Colonic mucosa (tissue), 4 donors: ENCODE results near the gene ACTL7B. TPM values are rescaled to one million over a fixed set of nuclear protein-coding genes. Genes with fewer than 3 reads are reported as not detected.
"Not testable (repeated sequence)": the region's sequence is repeated elsewhere in the genome, so short reads cannot be mapped to it uniquely, and the experiment has no call there.

ENCODE experiments used
- DNase-seq: peaks from one replicate; pipeline ENCODE4 v3.0.0-alpha.2; 2020
- H3K27ac ChIP-seq: fragments of 200-600 bp; one replicate; pipeline ENCODE4 v1.8.0; 2021
- H3K27me3 ChIP-seq: fragments of 200-600 bp; one replicate; pipeline ENCODE4 v1.8.0; 2021
- H3K36me3 ChIP-seq: fragments of 200-600 bp; one replicate; pipeline ENCODE4 v1.8.0; 2021
- H3K4me1 ChIP-seq: fragments of 200-600 bp; one replicate; pipeline ENCODE4 v1.8.0; 2021; ENCODE audit warnings: mild to moderate bottlenecking
- H3K4me3 ChIP-seq: fragments of 200-600 bp; one replicate; pipeline ENCODE4 v1.8.0; 2021
- H3K9ac ChIP-seq, 2 donors: one replicate each; pipeline ENCODE4 v1.7.0; 2013; ENCODE audit warnings: control low read depth in 2 of 2, low read depth in 2 of 2, low read length in 2 of 2
- H3K9me3 ChIP-seq: fragments of 200-600 bp; one replicate; pipeline ENCODE4 v1.8.0; 2021
- intact Hi-C: fragments of 100-400 bp; cut with DNase I; formaldehyde crosslinking; loops from one replicate; pipeline ENCODE4 v1.14.1; 2022
- total RNA-seq, 2 donors: library from RNA; stranded (reverse); fragmentation: NEBNext Ultra II Directional in 1 of 2; extraction: Animal tissue kit (Norgen Biotek cat#: 25700) in 1 of 2; gene quantifications; one replicate each; pipeline ENCODE4 v1.2.1, GENCODE V29; 2021
- TF ChIP-seq, protein P1 (sequence below): fragments of 200-600 bp; IDR thresholded peaks from one replicate; pipeline ENCODE4 v1.8.0; 2022; ENCODE audit warnings: antibody characterized with exemption, mild to moderate bottlenecking
- donor health status: healthy.
- donor health status: DM: no; HTN: no; CAD: no.
- donor health status: DM: no; HTN: no; CAD: no.

The ACTL7B gene
- total RNA-seq, 2 donors from 2014 or later: not detected

- intact Hi-C loops: no loop called here
- no peaks in the 10 kb centered on the region for H3K4me1 ChIP-seq
- TF ChIP-seq, protein P1, sequence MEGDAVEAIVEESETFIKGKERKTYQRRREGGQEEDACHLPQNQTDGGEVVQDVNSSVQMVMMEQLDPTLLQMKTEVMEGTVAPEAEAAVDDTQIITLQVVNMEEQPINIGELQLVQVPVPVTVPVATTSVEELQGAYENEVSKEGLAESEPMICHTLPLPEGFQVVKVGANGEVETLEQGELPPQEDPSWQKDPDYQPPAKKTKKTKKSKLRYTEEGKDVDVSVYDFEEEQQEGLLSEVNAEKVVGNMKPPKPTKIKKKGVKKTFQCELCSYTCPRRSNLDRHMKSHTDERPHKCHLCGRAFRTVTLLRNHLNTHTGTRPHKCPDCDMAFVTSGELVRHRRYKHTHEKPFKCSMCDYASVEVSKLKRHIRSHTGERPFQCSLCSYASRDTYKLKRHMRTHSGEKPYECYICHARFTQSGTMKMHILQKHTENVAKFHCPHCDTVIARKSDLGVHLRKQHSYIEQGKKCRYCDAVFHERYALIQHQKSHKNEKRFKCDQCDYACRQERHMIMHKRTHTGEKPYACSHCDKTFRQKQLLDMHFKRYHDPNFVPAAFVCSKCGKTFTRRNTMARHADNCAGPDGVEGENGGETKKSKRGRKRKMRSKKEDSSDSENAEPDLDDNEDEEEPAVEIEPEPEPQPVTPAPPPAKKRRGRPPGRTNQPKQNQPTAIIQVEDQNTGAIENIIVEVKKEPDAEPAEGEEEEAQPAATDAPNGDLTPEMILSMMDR: no peak
- no peaks in the 10 kb centered on the region for H3K27me3 ChIP-seq
- no peaks in the 10 kb centered on the region for H3K9me3 ChIP-seq
- no peak overlapping the region for H3K9ac ChIP-seq
- no peaks in the 10 kb centered on the region for H3K36me3 ChIP-seq
- H3K4me3 ChIP-seq: no peak overlapping the region
- H3K27ac ChIP-seq: no peak overlapping the region
- DNase-seq: no peak
Observed at GRCh38 chr9:108854641-108855528, 901 bp downstream of the ACTL7B start.

- intact Hi-C loops: no loop called here
- H3K9ac ChIP-seq: no peak overlapping the region
- H3K4me3 ChIP-seq: no peak overlapping the region
- no peak overlapping the region for H3K27ac ChIP-seq
- H3K4me1 ChIP-seq: no peaks in the 10 kb centered on the region
- no peaks in the 10 kb centered on the region for H3K9me3 ChIP-seq
- TF ChIP-seq, protein P1: no peak
- no peak for DNase-seq
- no peaks in the 10 kb centered on the region for H3K36me3 ChIP-seq
- H3K27me3 ChIP-seq: no peaks in the 10 kb centered on the region
Observed at GRCh38 chr9:108854094-108854493, 1.7 kb downstream of the ACTL7B start.

GRCh38 chr9:108852079-108852478, 3.7 kb downstream of the ACTL7B start:
- Histone ChIP-seq H3K27me3 (no peaks in the 10 kb centered on the region), H3K27ac (no peak overlapping the region), H3K4me3 (no peak overlapping the region), H3K9me3 (no peaks in the 10 kb centered on the region), H3K36me3 (no peaks in the 10 kb centered on the region), H3K4me1 (no peaks in the 10 kb centered on the region), H3K9ac (no peak overlapping the region)
- DNase-seq: no peak
- TF ChIP-seq, protein P1: no peak
- intact Hi-C loops: no loop called here

GRCh38 chr9:108851138-108851537, 4.6 kb downstream of the ACTL7B start:
- H3K36me3 ChIP-seq: no peaks in the 10 kb centered on the region
- TF ChIP-seq, protein P1: no peak
- no peaks in the 10 kb centered on the region for H3K4me1 ChIP-seq
- no peak for DNase-seq
- H3K27ac ChIP-seq: no peak overlapping the region
- H3K4me3 ChIP-seq: no peak overlapping the region
- H3K27me3 ChIP-seq: no peaks in the 10 kb centered on the region
- intact Hi-C loops: no loop called here
- H3K9ac ChIP-seq: no peak overlapping the region
- H3K9me3 ChIP-seq: no peaks in the 10 kb centered on the region

GRCh38 chr9:108850293-108850897, 5.4 kb downstream of the ACTL7B start:
- Histone ChIP-seq H3K4me3 (no peak overlapping the region), H3K36me3 (no peaks in the 10 kb centered on the region), H3K27me3 (no peaks in the 10 kb centered on the region), H3K9me3 (no peaks in the 10 kb centered on the region), H3K27ac (no peak overlapping the region), H3K4me1 (no peaks in the 10 kb centered on the region), H3K9ac (no peak overlapping the region)
- TF ChIP-seq, protein P1: no peak
- intact Hi-C loops: no loop called here
- no peak for DNase-seq

- H3K9ac ChIP-seq, H3K4me3 ChIP-seq, DNase-seq, H3K36me3 ChIP-seq, H3K27ac ChIP-seq, H3K4me1 ChIP-seq, H3K27me3 ChIP-seq, intact Hi-C loops, H3K9me3 ChIP-seq: not testable (repeated sequence)
Observed at GRCh38 chr9:108848296-108848695, 7.5 kb downstream of the ACTL7B start.
